Measurements from ENCODE around the gene CMA1.
"Not testable (repeated sequence)": the region's sequence is repeated elsewhere in the genome, so short reads cannot be mapped to it uniquely, and the experiment has no call there.

- not testable (repeated sequence) for TF ChIP-seq CTCF, POLR2A (IDR thresholded peaks at IDR 0.05)
Measured at GRCh38 chr14:24549064-24549463, 41.0 kb upstream of the CMA1 start.

Data from vagina (tissue), 2 donors.